NCI-H2107 treated with DMSO at 0.1 percent for 48 hours (cell line): ENCODE results near the gene ZSCAN5C.
A peak's percentile ranks its signal among the peaks of the same experiment; 100 is the strongest.
"Not testable (repeated sequence)": the region's sequence is repeated elsewhere in the genome, so short reads cannot be mapped to it uniquely, and the experiment has no call there.

Source experiments
- DNase-seq: peaks from one replicate; lab custom pipeline; 2025; ENCODE audit not compliant: unreplicated experiment; lab: John Stamatoyannopoulos, UW

The ZSCAN5C gene

DNA sequence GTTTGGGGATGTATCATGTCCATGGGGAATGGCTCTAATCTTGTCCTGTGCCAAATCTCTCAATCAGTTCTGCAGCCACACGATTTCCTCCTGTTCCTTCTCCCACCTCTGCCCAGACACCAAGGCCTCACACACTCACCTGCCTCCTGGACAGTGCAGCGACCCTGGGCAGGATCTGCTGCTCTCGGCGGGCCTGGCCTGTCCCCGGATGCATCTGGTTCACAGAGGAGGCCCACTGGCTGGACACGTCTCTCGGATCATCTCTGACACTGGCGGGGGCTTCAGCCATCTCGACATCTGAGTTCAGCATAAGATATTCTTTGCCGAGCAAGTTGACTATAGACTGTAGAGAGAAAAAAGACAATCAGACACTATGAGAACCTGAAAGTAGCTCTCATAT lies 10.4 kb upstream of the ZSCAN5C start:
- DNase-seq, result no peak

- DNase-seq, result no peak
Observed at GRCh38 chr19:56193981-56194640, 8.0 kb upstream of the ZSCAN5C start.

- DNase-seq, result not testable (repeated sequence)
Observed at GRCh38 chr19:56197646-56198045, 4.4 kb upstream of the ZSCAN5C start, which contains the start of gene ZSCAN5B. TSS of gene ZSCAN5B (minus strand) at chr19:56197783. CDS start at chr19:56193052, 4,731 bp downstream.

DNA sequence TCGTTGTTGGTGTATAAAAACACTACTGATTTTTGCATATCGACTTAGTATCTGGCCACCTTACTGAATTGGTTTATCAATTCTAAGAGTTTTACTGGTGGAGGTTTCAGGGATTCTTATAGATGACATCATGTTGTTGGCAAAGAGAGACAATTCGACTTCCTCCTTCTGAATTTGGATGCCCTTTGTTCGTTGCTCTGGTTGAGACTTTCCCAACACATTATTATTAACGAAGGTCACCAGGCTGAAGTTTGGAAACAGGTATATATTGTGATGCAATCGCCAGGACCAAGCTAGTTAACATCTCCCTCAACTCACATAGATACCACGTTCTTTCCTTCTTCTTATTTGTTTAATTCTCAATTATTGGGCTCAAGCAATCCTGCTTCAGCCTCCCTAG lies 2.4 kb upstream of the ZSCAN5C start:
- DNase-seq, result no peak

DNA sequence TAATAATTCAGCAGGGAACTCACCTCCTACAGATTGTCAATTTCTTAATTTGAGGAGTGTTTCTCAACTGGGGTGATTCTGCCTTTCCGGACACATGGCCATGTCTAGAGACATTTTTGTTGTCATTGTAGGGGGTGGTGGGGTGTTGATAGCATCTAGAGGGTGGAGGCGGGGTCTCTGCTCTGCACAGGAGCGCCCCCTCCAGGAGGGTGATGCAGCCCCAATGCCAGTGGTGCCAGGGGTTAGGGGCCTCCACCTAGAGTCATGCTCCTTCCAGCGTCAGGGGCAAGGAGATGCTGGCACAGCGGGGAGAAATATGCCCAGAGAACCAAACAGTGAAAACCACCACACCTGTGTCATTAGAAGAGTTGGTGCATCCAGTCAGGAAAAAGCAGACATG lies 5.5 kb downstream of the ZSCAN5C start:
- DNase-seq, result not testable (repeated sequence)

DNA sequence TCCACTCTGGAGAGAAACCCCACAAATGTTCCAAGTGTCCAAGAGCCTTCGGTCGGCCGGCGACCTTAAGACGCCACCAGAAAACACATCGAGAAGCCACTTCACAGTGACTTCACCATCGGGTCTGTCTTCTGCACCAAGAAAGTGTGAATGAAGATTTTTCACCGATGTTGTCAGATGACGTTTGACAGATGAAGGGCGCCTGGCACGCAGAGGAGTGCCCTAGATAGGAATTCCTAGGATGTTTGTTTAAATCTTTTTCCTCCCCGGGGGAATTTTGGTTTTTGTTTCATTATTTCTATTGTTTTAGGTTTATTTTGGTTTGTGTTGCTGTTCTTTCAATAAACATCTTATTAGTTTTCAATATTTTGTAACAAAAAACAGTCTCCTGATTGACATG lies 7.0 kb downstream of the ZSCAN5C start:
- DNase-seq, result no peak

DNA sequence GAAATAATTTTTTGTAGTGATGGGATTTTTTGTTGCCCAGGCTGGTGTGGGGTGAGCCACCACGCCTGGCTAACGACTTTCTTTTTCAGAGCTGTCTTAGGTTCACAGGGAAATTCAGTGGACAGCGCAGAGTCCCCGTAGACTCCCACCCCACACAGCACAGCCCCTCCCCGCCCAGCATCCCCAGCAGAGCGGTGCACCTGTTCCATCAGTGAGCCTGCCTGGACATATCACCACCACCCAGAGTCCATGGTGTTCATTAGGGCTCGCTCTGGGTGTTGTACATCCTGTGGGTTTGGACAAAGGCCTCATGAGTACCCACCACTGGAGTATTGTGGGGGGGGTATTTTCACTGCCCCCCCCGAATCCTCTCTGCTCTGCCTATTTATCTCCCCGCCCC lies 8.0 kb downstream of the ZSCAN5C start:
- not testable (repeated sequence) for DNase-seq

DNA sequence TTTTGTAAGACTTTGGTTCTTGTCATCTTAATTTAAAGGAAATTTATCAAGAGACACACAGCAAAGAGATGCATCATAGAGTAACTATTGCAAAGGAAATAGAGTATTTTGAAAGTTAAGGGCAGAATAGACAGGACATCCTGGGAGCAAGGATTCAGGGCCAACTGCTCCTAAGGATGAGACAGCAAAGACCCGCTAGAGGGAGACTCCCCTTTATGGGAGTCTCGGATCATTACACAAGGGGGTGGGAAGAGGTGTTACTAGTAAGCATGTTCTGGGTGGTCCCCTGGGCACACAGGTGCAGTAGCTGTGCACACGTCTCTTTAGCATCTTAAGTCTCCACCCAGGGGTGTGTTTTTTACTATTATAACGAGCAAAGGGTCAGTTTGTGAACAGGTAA lies 9.6 kb downstream of the ZSCAN5C start:
- no peak for DNase-seq

DNA sequence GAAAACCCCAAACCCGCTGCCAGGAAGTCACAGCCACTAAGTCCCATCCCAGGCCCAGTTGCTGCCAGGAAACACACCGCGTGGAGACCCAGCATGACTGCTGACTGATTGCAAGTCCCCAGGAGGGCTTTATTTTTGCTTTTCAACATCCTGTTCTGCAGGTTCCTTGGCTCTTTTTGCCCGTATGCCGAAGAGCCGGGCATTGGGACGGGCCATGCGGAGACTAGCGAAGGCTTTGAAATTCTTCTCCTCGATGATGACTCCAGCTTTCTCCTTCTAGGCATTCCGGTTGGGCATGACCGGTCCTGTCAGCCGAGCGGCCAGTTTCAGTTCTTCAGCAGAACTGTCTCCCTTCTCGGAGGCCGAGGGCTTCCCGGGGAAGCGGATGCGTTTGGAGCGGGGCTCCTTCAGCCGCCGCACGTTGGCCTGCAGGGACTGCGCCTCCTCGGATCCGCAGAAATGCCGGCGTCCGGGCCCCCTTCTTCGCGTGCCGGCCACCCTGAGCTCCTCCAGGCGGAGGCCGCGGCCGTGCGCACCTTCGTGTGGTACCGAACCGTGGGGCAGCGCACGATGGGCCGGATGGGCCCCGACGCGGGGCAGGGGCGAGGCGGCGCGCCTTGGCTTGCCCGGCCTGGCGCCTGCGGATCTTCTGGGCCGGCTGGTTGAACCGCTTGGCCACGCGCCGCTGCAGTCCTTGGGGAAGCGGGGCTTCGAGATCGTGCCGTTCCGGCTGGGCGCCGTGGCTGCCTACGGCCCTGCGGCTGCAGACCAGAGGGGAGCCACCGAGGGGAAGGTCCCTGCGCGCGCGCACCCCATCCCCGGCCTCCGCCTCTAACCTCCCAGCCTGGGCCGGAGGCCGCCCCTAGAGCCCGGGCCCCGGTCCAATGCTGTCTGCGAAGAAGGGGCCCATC lies 15.2 kb downstream of the ZSCAN5C start:
- DNase-seq, result no peak

DNA sequence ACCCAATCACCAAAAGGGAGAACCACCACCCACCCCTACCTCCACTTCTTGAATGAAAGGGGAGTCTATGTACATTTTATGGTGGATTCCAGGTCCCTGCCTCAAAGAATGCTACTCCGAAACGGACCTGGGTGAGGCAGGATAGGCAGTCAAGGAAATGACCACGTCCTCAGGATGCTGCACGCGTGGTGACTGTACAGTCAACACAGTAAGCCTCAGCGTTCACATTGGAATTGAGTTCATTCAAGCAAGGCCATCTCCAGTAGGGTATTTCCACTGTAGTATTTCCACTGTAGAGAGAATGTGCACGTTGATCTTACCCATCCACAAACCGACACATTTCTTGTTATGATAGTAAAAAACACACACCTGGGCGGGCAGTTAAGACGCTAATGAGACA lies 16.9 kb downstream of the ZSCAN5C start:
- DNase-seq, result no peak

DNA sequence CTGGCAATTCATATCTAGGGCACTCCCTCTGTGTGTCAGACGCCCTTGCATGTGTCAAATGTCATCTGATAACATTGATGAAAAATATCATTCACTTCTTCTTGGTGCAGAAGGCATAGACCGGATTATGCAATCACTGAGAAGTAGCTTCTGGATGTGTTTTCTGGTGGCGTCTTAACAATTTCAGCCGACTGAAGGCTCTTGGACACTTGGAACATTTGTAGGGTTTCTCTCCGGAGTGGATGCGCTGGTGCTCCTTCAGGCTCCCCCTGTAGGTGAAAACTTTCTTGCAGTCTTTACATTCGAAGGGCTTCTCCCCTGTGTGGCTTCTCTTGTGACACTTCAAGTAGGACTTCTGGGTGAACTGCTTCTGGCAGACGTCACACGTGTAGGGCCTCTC lies 19.4 kb downstream of the ZSCAN5C start:
- DNase-seq, result not testable (repeated sequence)

DNA sequence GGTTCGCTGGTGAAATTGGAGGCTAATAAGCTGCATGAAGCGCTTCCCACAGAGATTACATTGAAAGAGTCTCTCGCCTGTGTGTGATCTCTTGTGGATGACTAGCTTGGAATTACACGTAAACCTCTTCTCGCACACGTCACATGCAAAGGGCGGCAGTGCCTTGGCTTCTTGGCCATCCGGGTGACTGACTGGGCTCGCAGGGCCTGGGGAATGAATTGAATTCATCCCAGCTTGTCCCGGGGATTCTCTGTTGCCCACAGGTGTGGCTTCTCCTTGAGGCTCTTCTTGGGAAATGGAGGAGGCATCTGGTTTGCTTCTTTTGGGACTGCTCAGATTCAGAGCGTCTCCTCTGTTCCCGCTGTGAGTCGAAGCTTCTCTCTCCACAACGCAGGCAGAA lies 19.8 kb downstream of the ZSCAN5C start:
- no peak for DNase-seq

DNA sequence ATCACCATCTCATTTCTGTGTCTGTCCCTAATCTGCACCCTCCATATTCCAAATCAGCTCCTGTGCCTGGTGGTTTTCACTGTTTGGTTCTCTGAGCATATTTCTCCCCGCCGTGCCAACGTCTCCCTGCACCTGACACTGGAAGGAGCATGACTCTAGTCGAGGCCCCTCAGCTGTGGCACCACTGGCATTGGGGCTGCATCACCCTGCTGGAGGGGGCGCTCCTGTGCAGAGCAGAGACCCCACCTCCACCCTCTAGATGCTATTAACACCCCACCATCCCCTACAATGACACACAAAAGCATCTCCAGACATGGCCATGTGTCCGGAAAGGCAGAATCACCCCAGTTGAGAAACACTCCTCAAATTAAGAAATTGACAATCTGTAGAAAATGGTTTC lies 20.8 kb downstream of the ZSCAN5C start:
- no peak for DNase-seq

- no peak for DNase-seq
Observed at GRCh38 chr19:56223481-56223880, 21.4 kb downstream of the ZSCAN5C start.

GRCh38 chr19:56245121-56245740 lies 43.2 kb downstream of the ZSCAN5C start:
- no peak for DNase-seq

- not testable (repeated sequence) for DNase-seq
Observed at GRCh38 chr19:56245764-56246163, 43.7 kb downstream of the ZSCAN5C start.

DNA sequence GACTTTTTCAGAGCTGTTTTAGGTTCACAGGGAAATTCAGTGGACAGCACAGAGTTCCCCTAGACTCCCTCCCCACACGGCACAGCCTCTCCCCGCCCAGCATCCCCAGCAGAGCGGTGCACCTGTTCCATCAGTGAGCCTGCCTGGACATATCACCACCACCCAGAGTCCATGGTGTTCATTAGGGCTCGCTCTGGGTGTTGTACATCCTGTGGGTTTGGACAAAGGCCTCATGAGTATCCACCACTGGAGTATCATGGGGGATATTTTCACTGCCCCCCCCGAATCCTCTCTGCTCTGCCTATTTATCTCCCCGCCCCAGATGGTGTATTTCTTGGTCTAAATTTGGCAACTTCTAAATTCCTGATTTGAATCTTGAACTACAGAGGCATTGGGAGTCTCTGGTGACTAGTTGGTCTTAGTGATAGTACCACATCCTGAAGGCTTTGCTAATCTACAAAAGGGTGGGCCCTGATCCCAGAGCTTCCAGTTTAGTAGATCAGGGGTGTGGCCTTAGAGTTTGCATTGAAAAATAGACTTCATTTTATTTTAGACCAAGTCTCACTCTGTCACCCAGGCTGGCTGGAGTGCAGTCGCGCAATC lies 46.8 kb downstream of the ZSCAN5C start:
- DNase-seq, result not testable (repeated sequence)

DNA sequence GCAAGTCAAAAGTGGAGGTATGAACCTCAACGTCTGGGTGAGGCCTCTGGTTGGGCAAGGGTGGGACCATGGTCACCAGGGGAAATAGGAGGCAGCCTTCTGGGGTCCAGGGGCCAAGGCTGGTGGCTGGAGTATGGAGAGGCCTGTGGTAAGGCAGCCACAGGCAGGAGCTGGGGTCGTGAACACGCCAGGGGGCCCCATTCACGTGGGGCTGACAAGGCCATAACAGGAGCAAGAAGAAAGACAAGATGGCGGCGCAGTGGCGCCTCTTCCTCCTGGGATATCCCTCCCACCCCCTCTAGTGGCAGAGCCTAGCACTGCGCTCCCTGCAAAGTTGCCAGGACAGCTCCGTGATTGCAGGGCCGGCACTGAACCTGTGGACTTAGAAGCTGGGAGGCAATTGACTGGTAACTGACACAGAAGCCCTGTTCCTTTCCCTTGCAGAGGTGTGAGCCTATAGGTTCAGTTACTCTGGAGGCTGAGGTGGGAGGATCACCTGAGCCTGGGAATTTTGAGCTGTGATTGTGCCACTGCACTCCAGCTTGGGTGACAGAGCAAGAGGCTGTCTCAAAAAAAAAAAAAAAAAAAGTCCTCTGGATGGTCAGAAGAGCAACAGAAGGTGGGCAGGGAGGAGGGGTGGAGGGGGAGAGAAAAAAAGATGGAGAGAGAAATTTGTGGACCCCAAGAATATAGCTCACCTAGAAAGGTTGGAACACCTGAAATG lies 50.8 kb downstream of the ZSCAN5C start:
- peak; percentile 38 for DNase-seq

- peak; percentile 51 for DNase-seq
Observed at GRCh38 chr19:56253737-56254136, 51.7 kb downstream of the ZSCAN5C start.

DNA sequence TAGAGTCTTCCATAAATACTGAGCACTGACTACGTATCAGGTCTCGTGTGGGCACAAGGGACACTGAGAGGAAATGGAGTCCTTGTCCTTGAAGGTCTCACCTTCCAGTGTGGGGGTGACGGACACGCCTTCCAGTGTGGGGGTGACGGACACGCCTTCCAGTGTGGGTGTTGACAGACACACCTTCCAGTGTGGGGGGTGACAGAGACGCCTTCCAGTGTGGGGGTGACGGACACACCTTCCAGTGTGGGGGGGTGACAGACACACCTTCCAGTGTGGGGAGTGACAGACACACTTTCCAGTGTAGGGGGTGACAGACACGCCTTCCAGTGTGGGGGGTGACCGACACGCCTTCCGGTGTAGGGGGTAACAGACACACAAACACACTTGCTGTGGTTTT lies 56.2 kb downstream of the ZSCAN5C start:
- DNase-seq, result no peak
